OCI-LY7 (cell line): ENCODE measurements around the gene RNF213. TPM values are rescaled to one million over a fixed set of nuclear protein-coding genes. Genes with fewer than 3 reads are reported as not detected.

ENCODE experiments used
- BruUV-seq: library from RNA; stranded (reverse); fragments of 400-500 nt; replicated peaks from 2 replicates; lab custom pipeline; 2021; lab: Mats Ljungman, UMichigan
- CTCF ChIA-PET: fragments of 300-600 bp; sonication (Branson Sonifier 250); formaldehyde crosslinking; loops from one replicate; lab custom pipeline; 2022; ENCODE audit warnings: antibody characterized with exemption; ENCODE audit not compliant: unreplicated experiment; lab: Charles Lee
- POLR2A ChIA-PET: fragments of 300-600 bp; sonication (Branson Sonifier 250); formaldehyde crosslinking; loops from one replicate; lab custom pipeline; 2022; ENCODE audit warnings: antibody characterized with exemption; lab: Charles Lee
- DNase-seq: peaks from one replicate; pipeline ENCODE4 v3.0.0-alpha.2; 2015; ENCODE audit warnings: low spot score
- H2AFZ ChIP-seq: fragments of 200-600 bp; sonication (generic), shearing (Covaris generic); 2 replicates; pipeline ENCODE4 v1.6.1; 2014; ENCODE audit warnings: mild to moderate bottlenecking, antibody characterized with exemption, low read length, moderate library complexity
- H3K27ac ChIP-seq: fragments of 200-600 bp; sonication (generic); 2 replicates; pipeline ENCODE4 v1.5.1; 2014; ENCODE audit warnings: mixed run types, low read depth, mild to moderate bottlenecking, moderate library complexity, low read length, inconsistent platforms; ENCODE audit not compliant: poor library complexity, severe bottlenecking
- H3K36me3 ChIP-seq: fragments of 200-600 bp; sonication (generic); 2 replicates; pipeline ENCODE4 v1.6.1; 2014; ENCODE audit warnings: mild to moderate bottlenecking, antibody characterized with exemption, low read length, moderate library complexity, mixed read lengths; ENCODE audit not compliant: insufficient read depth
- H3K4me1 ChIP-seq: fragments of 200-600 bp; sonication (generic); 2 replicates; pipeline ENCODE4 v1.5.1; 2014; ENCODE audit warnings: mild to moderate bottlenecking, low read length; ENCODE audit not compliant: insufficient read depth, poor library complexity, severe bottlenecking
- H3K4me2 ChIP-seq: fragments of 200-600 bp; sonication (generic); 2 replicates; pipeline ENCODE4 v1.6.1; 2014; ENCODE audit warnings: mild to moderate bottlenecking, low read length
- H3K4me3 ChIP-seq: fragments of 200-600 bp; sonication (generic); 2 replicates; pipeline ENCODE4 v1.5.1; 2014; ENCODE audit warnings: mild to moderate bottlenecking, low read depth, low read length; ENCODE audit not compliant: poor library complexity, severe bottlenecking
- H3K79me2 ChIP-seq: fragments of 200-600 bp; sonication (generic); 2 replicates; pipeline ENCODE4 v1.6.1; 2016; ENCODE audit warnings: low read depth, mild to moderate bottlenecking, low read length, moderate library complexity, mixed read lengths; ENCODE audit not compliant: insufficient read depth
- H3K9me2 ChIP-seq: fragments of 200-600 bp; sonication (generic); 2 replicates; pipeline ENCODE4 v1.6.1; 2016; ENCODE audit warnings: mild to moderate bottlenecking, low read length, mixed read lengths; ENCODE audit not compliant: insufficient read depth
- H3K9me3 ChIP-seq: fragments of 200-600 bp; sonication (generic); 2 replicates; pipeline ENCODE4 v1.6.1; 2014; ENCODE audit warnings: mild to moderate bottlenecking, mixed run types, low read length, mixed read lengths
- H4K20me1 ChIP-seq: fragments of 200-600 bp; sonication (generic); 2 replicates; pipeline ENCODE4 v1.6.1; 2014; ENCODE audit warnings: mild to moderate bottlenecking, antibody characterized with exemption, low read length, moderate library complexity, mixed read lengths; ENCODE audit not compliant: insufficient read depth
- EZH2phosphoT487 ChIP-seq: fragments of 200-600 bp; sonication (generic); IDR thresholded peaks from 2 replicates; pipeline ENCODE4 v1.6.1; 2018; ENCODE audit warnings: low read depth, borderline replicate concordance, mild to moderate bottlenecking, mixed run types, antibody characterized with exemption, low read length, moderate library complexity, mixed read lengths
- intact Hi-C: fragments of 100-400 bp; cut with micrococcal nuclease; formaldehyde crosslinking; loops from one replicate; pipeline ENCODE4 v1.10.0; 2022; ENCODE audit not compliant: unreplicated experiment
- total RNA-seq, 2 experiments: library from RNA; depleted of rRNA in 1 of 2; stranded (reverse); fragments of >200 nt in 1 of 2; shearing (Covaris generic) in 1 of 2; gene quantifications; 2 replicates each; pipeline ENCODE4 v1.2.3, GENCODE V29; 2014 to 2022
- TF ChIP-seq, protein P1 (sequence below): fragments of 200-600 bp; sonication (generic); conservative IDR thresholded peaks from 2 replicates; pipeline ENCODE4 v1.5.1; 2014; ENCODE audit warnings: mild to moderate bottlenecking, antibody characterized with exemption, low read length, moderate library complexity, mixed read lengths

Gene RNF213
- total RNA-seq, 2 experiments from 2014 or later: 58.8 to 68.6 TPM

DNA sequence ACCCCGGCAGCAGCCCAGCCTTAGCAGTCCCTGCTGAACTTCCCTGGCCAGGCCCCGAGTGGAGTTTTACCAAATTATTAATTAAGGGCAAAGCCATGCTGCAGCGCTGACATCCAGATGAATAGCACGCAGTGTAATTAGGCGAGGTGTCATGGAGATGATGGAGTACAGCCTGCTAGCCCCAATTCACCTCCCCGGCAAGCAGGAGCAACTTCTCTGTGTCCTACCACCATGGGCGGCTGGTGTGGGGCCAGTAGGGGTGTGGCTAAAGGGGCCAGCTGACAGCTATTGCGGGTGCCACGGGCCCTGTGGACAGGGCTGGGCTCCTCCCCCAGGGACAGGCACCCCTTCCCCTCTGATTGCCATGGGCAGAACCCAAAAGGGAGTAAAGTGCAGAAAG, 178.8 kb downstream of the RNF213 start:
- ChIA-PET POLR2A (no interaction called here), CTCF (no interaction called here)
- Histone ChIP-seq H3K36me3 (no peaks in the 10 kb centered on the region), H3K27ac (no peak overlapping the region), H2AFZ (no peak overlapping the region), H3K4me3 (no peak overlapping the region), H3K79me2 (no peaks in the 10 kb centered on the region), H4K20me1 (no peaks in the 10 kb centered on the region), H3K9me3 (no peaks in the 10 kb centered on the region), H3K4me2 (no peak overlapping the region), H3K9me2 (no peaks in the 10 kb centered on the region), H3K4me1 (no peaks in the 10 kb centered on the region)
- TF ChIP-seq EZH2phosphoT487: no peak
- TF ChIP-seq, protein P1, sequence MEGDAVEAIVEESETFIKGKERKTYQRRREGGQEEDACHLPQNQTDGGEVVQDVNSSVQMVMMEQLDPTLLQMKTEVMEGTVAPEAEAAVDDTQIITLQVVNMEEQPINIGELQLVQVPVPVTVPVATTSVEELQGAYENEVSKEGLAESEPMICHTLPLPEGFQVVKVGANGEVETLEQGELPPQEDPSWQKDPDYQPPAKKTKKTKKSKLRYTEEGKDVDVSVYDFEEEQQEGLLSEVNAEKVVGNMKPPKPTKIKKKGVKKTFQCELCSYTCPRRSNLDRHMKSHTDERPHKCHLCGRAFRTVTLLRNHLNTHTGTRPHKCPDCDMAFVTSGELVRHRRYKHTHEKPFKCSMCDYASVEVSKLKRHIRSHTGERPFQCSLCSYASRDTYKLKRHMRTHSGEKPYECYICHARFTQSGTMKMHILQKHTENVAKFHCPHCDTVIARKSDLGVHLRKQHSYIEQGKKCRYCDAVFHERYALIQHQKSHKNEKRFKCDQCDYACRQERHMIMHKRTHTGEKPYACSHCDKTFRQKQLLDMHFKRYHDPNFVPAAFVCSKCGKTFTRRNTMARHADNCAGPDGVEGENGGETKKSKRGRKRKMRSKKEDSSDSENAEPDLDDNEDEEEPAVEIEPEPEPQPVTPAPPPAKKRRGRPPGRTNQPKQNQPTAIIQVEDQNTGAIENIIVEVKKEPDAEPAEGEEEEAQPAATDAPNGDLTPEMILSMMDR: no peak
- no TSS peak for BruUV-seq
- intact Hi-C loops: no loop called here
- DNase-seq: no peak

DNA sequence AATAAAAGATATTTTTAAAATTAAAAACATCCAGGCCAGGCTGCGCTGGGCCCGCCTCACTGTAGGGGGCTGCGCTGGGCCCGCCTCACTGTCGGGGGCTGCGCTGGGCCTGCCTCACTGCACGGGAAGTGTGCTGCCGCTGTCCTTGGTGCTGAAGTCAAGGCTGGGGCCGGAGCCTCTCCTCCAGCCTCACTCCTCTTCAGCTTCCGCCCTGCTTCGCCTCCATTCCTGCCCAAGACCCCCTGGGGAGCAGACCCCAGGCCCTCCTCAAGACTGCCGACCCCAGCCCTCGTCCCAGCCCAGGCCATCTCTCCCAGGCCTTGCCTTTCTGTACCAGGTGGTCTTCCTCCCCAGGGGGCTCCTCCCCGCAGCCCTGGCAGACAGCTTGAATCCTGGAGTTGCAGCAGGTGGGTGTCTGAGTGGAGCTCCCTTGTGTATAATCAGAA, 180.5 kb downstream of the RNF213 start:
- H4K20me1 ChIP-seq: no peaks in the 10 kb centered on the region
- ChIA-PET CTCF (no interaction called here), POLR2A (interaction anchor here (0.7 kb wide), 1 partner anchor 14 kb away, joined by 5 read pairs; no protein-coding TSS in a partner anchor)
- TF ChIP-seq EZH2phosphoT487: no peak
- TF ChIP-seq, protein P1: no peak
- H3K4me2 ChIP-seq: no peak overlapping the region
- no peak overlapping the region for H3K27ac ChIP-seq
- H3K79me2 ChIP-seq: no peaks in the 10 kb centered on the region
- no peaks in the 10 kb centered on the region for H3K9me3 ChIP-seq
- H3K4me1 ChIP-seq: no peaks in the 10 kb centered on the region
- no peak overlapping the region for H2AFZ ChIP-seq
- no peaks in the 10 kb centered on the region for H3K36me3 ChIP-seq
- no peaks in the 10 kb centered on the region for H3K9me2 ChIP-seq
- DNase-seq: peak; percentile 65
- intact Hi-C loops: no loop called here
- H3K4me3 ChIP-seq: no peak overlapping the region
- BruUV-seq: no TSS peak

DNA sequence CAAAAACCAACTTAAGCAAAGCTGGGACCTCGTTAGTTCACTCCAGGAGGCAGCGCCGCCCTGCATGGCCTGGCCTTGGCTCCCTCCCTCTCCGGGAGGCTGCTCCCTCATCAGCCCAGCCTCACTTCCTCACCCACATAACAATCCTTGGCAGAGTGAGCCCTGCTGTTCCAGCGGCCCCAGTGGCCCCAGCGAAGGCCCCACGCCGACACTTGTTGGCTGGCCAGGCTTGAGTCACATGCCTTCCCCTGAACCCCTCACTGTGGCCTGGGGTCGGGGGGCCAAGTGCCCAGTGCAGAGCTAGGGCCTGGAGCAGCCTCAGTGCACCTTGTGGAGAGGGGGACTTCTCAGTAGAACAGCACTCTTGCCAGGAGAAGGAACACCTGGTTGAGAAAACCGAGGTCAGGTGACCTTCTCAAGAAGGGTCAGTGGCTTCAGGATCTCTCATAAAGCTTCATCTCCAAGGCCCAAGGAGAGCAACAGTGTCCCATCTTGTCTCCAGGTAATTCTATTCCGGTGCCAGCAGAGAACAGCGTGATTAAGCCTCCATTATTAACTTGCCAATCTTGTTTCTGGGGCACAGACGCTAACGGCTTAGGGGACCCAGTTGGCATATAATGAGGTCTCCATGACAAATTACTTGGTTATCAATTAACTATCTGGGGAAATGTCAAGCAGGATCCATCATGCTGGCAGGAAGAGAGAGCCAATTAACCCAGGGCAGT, 181.1 kb downstream of the RNF213 start:
- ChIA-PET CTCF (no interaction called here), POLR2A (interaction anchor here (0.7 kb wide), 1 partner anchor 13 kb away, joined by 5 read pairs; no protein-coding TSS in a partner anchor)
- BruUV-seq: no TSS peak

More for the DNA sequence above, 181.1 kb downstream of the RNF213 start:
- Histone ChIP-seq H4K20me1 (no peaks in the 10 kb centered on the region), H3K27ac (no peak overlapping the region), H3K36me3 (no peaks in the 10 kb centered on the region), H3K9me3 (no peaks in the 10 kb centered on the region), H3K9me2 (no peaks in the 10 kb centered on the region), H3K4me2 (no peak overlapping the region), H3K4me1 (no peaks in the 10 kb centered on the region), H3K79me2 (no peaks in the 10 kb centered on the region), H2AFZ (no peak overlapping the region), H3K4me3 (no peak overlapping the region)
- TF ChIP-seq, protein P1: no peak
- no peak for TF ChIP-seq EZH2phosphoT487
- intact Hi-C loops: no loop called here
- DNase-seq: no peak
